ENCODE data around the gene LDLR.
"Not testable (repeated sequence)": the region's sequence is repeated elsewhere in the genome, so short reads cannot be mapped to it uniquely, and the experiment has no call there.

Gene LDLR

DNA sequence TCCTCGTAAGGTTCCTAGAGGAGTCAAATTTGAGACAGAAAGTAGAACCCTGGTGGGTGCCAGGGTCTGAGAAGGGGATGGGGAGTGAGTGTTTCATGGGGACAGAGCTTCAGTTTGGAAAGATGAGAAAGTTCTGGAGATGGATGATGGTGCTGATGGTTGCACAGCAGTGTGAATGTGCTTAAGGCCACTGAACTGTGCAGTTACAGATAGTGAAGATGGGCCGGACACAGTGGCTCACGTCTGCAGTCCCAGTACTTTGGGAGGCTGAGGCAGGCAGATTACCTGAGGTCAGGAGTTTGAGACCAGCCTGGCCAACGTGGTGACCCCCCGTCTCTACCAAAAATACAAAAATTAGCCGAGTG is 65.4 kb downstream of the LDLR start:
- no peak overlapping the region for H3K27ac ChIP-seq (ENCODE audit: low read depth, low read length)
- H3K79me1 ChIP-seq (ENCODE audit: low read length): peaks cover 4% of the 10 kb centered on the region
- no peak overlapping the region for H2BK12ac ChIP-seq (ENCODE audit: low read length)
- no peak for DNase-seq
- H3K14ac ChIP-seq (ENCODE audit: low read length): no peak overlapping the region
- H3K36me3 ChIP-seq (ENCODE audit: control insufficient read depth in 1 of 2, insufficient read depth in 2 of 2, low read length in 2 of 2): peaks cover 5% of the 10 kb centered on the region in 2 experiments
- peaks cover 5% of the 10 kb centered on the region for H3K79me2 ChIP-seq (ENCODE audit: control insufficient read depth, insufficient read depth, low read length, poor library complexity)
- no peak overlapping the region for H4K91ac ChIP-seq (ENCODE audit: low read depth, low read length)
- no peak overlapping the region for H4K12ac ChIP-seq (ENCODE audit: low read depth, low read length)
- H2BK5ac ChIP-seq (ENCODE audit: low read depth, low read length, poor library complexity): no peak overlapping the region
- H3K27me3 ChIP-seq (ENCODE audit: insufficient read depth, low read length): no peaks in the 10 kb centered on the region
- no peak overlapping the region for H4K8ac ChIP-seq (ENCODE audit: low read depth, low read length)
- no CpG with 5 or more reads among the region's 6 CpGs for WGBS (ENCODE audit: extremely low coverage, insufficient coverage, insufficient read length)
- H3K9ac ChIP-seq (ENCODE audit: low read length): no peak overlapping the region
- no peak overlapping the region for H2AK5ac ChIP-seq (ENCODE audit: low read length)
- H3K4me2 ChIP-seq (ENCODE audit: low read length): peak overlapping the region; percentile 63
- no peak overlapping the region for H2BK120ac ChIP-seq (ENCODE audit: insufficient read depth, low read length, poor library complexity)
- no peak overlapping the region for H3K4me3 ChIP-seq (ENCODE audit: low read depth, low read length)
- H3K9me3 ChIP-seq (ENCODE audit: insufficient read depth, low read depth, low read length): no peaks in the 10 kb centered on the region
- peaks cover 2 to 4% of the 10 kb centered on the region in 2 experiments for H3K4me1 ChIP-seq (ENCODE audit: control insufficient read depth in 1 of 2, insufficient read depth in 2 of 2, low read length in 2 of 2)
- peak overlapping the region; percentile 4 for H3K4ac ChIP-seq (ENCODE audit: low read depth, low read length)
- H3K18ac ChIP-seq (ENCODE audit: low read length): no peak overlapping the region
- no peak overlapping the region for H3K23ac ChIP-seq (ENCODE audit: low read length)
- H2AFZ ChIP-seq (ENCODE audit: insufficient read depth, low read length, poor library complexity): no peak overlapping the region

DNA sequence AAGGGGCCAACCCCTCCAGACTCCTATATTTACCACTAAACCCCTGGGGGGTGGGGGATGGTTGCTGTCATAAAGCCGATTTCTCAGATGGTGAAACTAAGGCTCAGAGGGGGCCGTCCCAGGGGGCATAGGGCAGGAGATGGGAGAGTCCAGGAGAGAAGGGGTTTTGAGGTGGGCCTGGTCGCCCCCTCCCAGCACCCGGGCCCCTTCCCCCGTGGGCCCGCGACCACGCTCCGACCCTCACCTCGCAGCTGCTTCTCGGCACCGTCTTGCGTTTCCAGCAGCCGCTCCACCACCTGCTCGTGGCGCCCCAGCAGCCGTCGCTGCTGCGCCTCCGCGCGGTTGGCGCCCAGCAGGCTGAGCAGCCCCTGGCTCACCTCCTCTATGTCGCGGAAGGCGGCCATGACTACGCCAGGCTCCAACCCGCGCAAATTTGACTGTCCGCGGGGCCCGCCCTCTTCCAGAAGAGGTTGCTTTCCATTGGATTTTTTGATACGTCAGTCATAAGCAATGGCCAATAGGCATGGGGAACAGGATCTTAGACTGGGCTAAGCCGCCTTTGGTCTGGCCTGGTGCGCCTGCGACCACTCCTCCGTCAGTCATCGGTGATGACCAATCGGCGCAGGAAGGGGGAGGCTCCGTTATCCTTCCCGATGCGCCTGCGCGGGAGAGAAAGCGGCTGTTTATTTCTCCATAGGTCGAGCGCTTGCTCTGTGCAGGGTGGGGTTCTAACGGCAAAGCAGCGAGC is 66.3 kb downstream of the LDLR start, which contains the start of gene SPC24:
Gene SPC24, minus strand, starts transcription at position 410 of the 748 bp plus-strand sequence. Its CDS starts 6 bp downstream, at position 404.
- peaks cover 2 to 4% of the 10 kb centered on the region in 2 experiments for H3K4me1 ChIP-seq (ENCODE audit: control insufficient read depth in 1 of 2, insufficient read depth in 2 of 2, low read length in 2 of 2)
- no peak within 1 kb of the TSS for H3K27ac ChIP-seq (ENCODE audit: low read depth, low read length)
- peak within 1 kb of the TSS; percentile 42 for H2AK5ac ChIP-seq (ENCODE audit: low read length)
- H3K27me3 ChIP-seq (ENCODE audit: insufficient read depth, low read length): no peaks in the 10 kb centered on the region
- peak within 1 kb of the TSS; percentile 4 for H2BK120ac ChIP-seq (ENCODE audit: insufficient read depth, low read length, poor library complexity)
- H4K91ac ChIP-seq (ENCODE audit: low read depth, low read length): peak within 1 kb of the TSS; percentile 67
- H3K36me3 ChIP-seq (ENCODE audit: control insufficient read depth in 1 of 2, insufficient read depth in 2 of 2, low read length in 2 of 2): peaks cover 4 to 5% of the 10 kb centered on the region in 2 experiments
- H4K8ac ChIP-seq (ENCODE audit: low read depth, low read length): peak within 1 kb of the TSS; percentile 84
- H4K12ac ChIP-seq (ENCODE audit: low read depth, low read length): peak within 1 kb of the TSS; percentile 43
- H2AFZ ChIP-seq (ENCODE audit: insufficient read depth, low read length, poor library complexity): peak within 1 kb of the TSS; percentile 85
- H2BK12ac ChIP-seq (ENCODE audit: low read length): no peak within 1 kb of the TSS
- H3K9me3 ChIP-seq (ENCODE audit: insufficient read depth, low read depth, low read length): no peaks in the 10 kb centered on the region
- DNase-seq: peak; percentile 98 to 99
- H3K79me2 ChIP-seq (ENCODE audit: control insufficient read depth, insufficient read depth, low read length, poor library complexity): peaks cover 5% of the 10 kb centered on the region
- H3K18ac ChIP-seq (ENCODE audit: low read length): peak within 1 kb of the TSS; percentile 82
- peak within 1 kb of the TSS; percentile 71 for H3K4me2 ChIP-seq (ENCODE audit: low read length)
- H2BK5ac ChIP-seq (ENCODE audit: low read depth, low read length, poor library complexity): peak within 1 kb of the TSS; percentile 5
- peak within 1 kb of the TSS; percentile 61 for H3K9ac ChIP-seq (ENCODE audit: low read length)
- H3K4me3 ChIP-seq (ENCODE audit: low read depth, low read length): peak within 1 kb of the TSS; percentile 95
- H3K79me1 ChIP-seq (ENCODE audit: low read length): peaks cover 4% of the 10 kb centered on the region
- WGBS (ENCODE audit: extremely low coverage, insufficient coverage, insufficient read length): no CpG with 5 or more reads among the region's 50 CpGs
- no peak within 1 kb of the TSS for H3K23ac ChIP-seq (ENCODE audit: low read length)
- H3K4ac ChIP-seq (ENCODE audit: low read depth, low read length): peak within 1 kb of the TSS; percentile 82
- peak within 1 kb of the TSS; percentile 75 for H3K14ac ChIP-seq (ENCODE audit: low read length)

DNA sequence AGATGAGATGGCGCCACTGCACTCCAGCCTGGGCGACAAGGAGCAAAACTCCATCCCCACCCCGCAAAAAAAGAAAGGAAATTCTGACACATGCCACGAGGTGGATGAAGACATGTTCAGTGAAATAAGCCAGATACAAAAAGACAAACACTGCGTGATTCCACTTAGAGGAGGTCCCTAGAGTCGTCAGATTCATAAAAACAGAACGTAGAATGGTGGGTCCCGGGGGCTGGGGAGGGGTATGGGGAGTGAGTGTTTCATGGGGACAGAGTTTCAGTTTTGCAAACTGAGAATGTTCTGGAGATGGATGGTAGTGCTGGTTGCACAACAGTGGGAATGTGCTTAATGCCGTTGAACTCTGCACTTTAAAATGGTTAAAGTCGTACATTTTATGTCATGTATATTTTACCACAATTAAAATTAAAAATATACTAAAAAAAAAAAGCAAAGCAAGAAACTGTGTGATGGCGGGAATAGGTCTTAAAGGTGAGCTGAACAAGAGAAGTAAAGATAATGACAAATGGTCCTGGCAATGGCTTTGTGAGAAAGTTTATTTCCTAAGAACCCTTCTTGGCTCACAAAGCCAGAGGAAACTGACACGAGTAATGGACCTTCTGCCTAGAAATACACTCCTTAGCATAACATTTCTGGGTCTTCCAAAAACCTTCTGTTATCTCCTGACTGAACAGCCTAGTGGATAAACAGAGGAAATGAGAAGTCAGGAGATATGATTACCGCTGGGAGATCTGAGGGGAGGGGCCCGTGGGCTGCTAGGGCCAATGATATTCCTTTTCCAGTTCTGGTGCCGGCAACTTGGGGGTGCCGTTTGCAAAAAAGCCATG is 70.6 kb downstream of the LDLR start:
- Histone ChIP-seq H4K12ac (ENCODE audit: low read depth, low read length) (no peak overlapping the region), H3K9ac (ENCODE audit: low read length) (no peak overlapping the region), H2BK5ac (ENCODE audit: low read depth, low read length, poor library complexity) (no peak overlapping the region), H2AFZ (ENCODE audit: insufficient read depth, low read length, poor library complexity) (no peak overlapping the region), H3K18ac (ENCODE audit: low read length) (no peak overlapping the region), H2BK12ac (ENCODE audit: low read length) (no peak overlapping the region), H3K9me3 (ENCODE audit: insufficient read depth, low read depth, low read length) (no peaks in the 10 kb centered on the region), H3K4ac (ENCODE audit: low read depth, low read length) (no peak overlapping the region), H3K27ac (ENCODE audit: low read depth, low read length) (no peak overlapping the region), H3K14ac (ENCODE audit: low read length) (no peak overlapping the region), H4K91ac (ENCODE audit: low read depth, low read length) (no peak overlapping the region), H3K4me3 (ENCODE audit: low read depth, low read length) (no peak overlapping the region), H3K79me2 (ENCODE audit: control insufficient read depth, insufficient read depth, low read length, poor library complexity) (peaks cover 5% of the 10 kb centered on the region), H3K23ac (ENCODE audit: low read length) (no peak overlapping the region), H3K36me3 (ENCODE audit: control insufficient read depth in 1 of 2, insufficient read depth in 2 of 2, low read length in 2 of 2) (peaks cover 0 to under 1% of the 10 kb centered on the region in 2 experiments), H3K27me3 (ENCODE audit: insufficient read depth, low read length) (no peaks in the 10 kb centered on the region), H3K4me2 (ENCODE audit: low read length) (no peak overlapping the region), H3K4me1 (ENCODE audit: control insufficient read depth in 1 of 2, insufficient read depth in 2 of 2, low read length in 2 of 2) (peaks cover 0 to 2% of the 10 kb centered on the region in 2 experiments), H4K8ac (ENCODE audit: low read depth, low read length) (no peak overlapping the region), H2AK5ac (ENCODE audit: low read length) (no peak overlapping the region), H3K79me1 (ENCODE audit: low read length) (peaks cover 4% of the 10 kb centered on the region), H2BK120ac (ENCODE audit: insufficient read depth, low read length, poor library complexity) (no peak overlapping the region)
- no peak for DNase-seq
- WGBS (ENCODE audit: extremely low coverage, insufficient coverage, insufficient read length): no CpG with 5 or more reads among the region's 16 CpGs

DNA sequence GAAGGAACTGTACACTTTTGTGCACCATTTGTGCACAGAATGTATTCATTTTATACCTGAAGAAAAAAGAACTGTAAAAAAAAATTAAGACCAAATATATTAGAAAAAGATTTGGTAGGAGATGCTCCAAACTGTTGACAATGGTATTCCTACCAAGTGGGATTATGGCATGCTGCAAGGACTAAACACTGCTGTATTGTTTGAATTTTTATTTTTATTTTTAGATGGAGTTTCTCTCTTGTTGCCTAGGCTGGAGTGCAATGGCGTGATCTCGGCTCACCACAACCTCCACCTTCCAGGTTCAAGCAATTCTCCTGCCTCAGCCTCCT is 71.1 kb downstream of the LDLR start:
- not testable (repeated sequence) for DNase-seq; H4K8ac ChIP-seq (ENCODE audit: low read depth, low read length); H3K79me2 ChIP-seq (ENCODE audit: control insufficient read depth, insufficient read depth, low read length, poor library complexity); H3K36me3 ChIP-seq (ENCODE audit: control insufficient read depth in 1 of 2, insufficient read depth in 2 of 2, low read length in 2 of 2); H3K4ac ChIP-seq (ENCODE audit: low read depth, low read length); H2BK120ac ChIP-seq (ENCODE audit: insufficient read depth, low read length, poor library complexity); H3K23ac ChIP-seq (ENCODE audit: low read length); H3K27ac ChIP-seq (ENCODE audit: low read depth, low read length); H2BK12ac ChIP-seq (ENCODE audit: low read length); H3K9ac ChIP-seq (ENCODE audit: low read length); H2AFZ ChIP-seq (ENCODE audit: insufficient read depth, low read length, poor library complexity); H3K14ac ChIP-seq (ENCODE audit: low read length); H3K4me1 ChIP-seq (ENCODE audit: control insufficient read depth in 1 of 2, insufficient read depth in 2 of 2, low read length in 2 of 2); H3K18ac ChIP-seq (ENCODE audit: low read length); H2AK5ac ChIP-seq (ENCODE audit: low read length); H3K4me3 ChIP-seq (ENCODE audit: low read depth, low read length); H3K9me3 ChIP-seq (ENCODE audit: insufficient read depth, low read depth, low read length); H4K12ac ChIP-seq (ENCODE audit: low read depth, low read length); H4K91ac ChIP-seq (ENCODE audit: low read depth, low read length); H3K27me3 ChIP-seq (ENCODE audit: insufficient read depth, low read length); H2BK5ac ChIP-seq (ENCODE audit: low read depth, low read length, poor library complexity); H3K79me1 ChIP-seq (ENCODE audit: low read length); H3K4me2 ChIP-seq (ENCODE audit: low read length)
- no CpG with 5 or more reads among the region's 2 CpGs for WGBS (ENCODE audit: extremely low coverage, insufficient coverage, insufficient read length)

Data from trophoblast cell (in vitro differentiated cells and primary cell).